Mucosa of descending colon (tissue), 3 donors: ENCODE data around the gene TSPAN11. TPM values are rescaled to one million over a fixed set of nuclear protein-coding genes. Genes with fewer than 3 reads are reported as not detected.

Experiments used
- ATAC-seq: fragments of 200-7000 bp; cut with Tn5 transposase; one replicate; pipeline ENCODE4 v1.9.1; 2020; ENCODE audit warnings: mild to moderate bottlenecking, moderate library complexity
- DNase-seq, 3 donors: peaks; one replicate each; pipeline ENCODE4 v3.0.0-alpha.2; 2020
- H3K36me3 ChIP-seq: fragments of 200-600 bp; one replicate; pipeline ENCODE4 v1.8.0; 2021; ENCODE audit warnings: low read depth, mild to moderate bottlenecking
- H3K4me1 ChIP-seq: fragments of 200-600 bp; one replicate; pipeline ENCODE4 v1.8.0; 2021; ENCODE audit warnings: low read depth, mild to moderate bottlenecking
- H3K4me3 ChIP-seq: fragments of 200-600 bp; one replicate; pipeline ENCODE4 v1.8.0; 2021; ENCODE audit warnings: mild to moderate bottlenecking
- H3K9me3 ChIP-seq: fragments of 200-600 bp; one replicate; pipeline ENCODE4 v1.8.0; 2021; ENCODE audit warnings: mild to moderate bottlenecking
- CTCF ChIP-seq: fragments of 200-600 bp; IDR thresholded peaks from one replicate; pipeline ENCODE4 v1.8.0; 2022; ENCODE audit warnings: antibody characterized with exemption, mild to moderate bottlenecking
- intact Hi-C, 2 donors: fragments of 100-400 bp; cut with DNase I in 1 of 2; cut with micrococcal nuclease in 1 of 2; formaldehyde crosslinking; loops; one replicate each; pipeline versions ENCODE4 v1.11.0 to v1.11.1; 2022; cut with DNase I, micrococcal nuclease
- total RNA-seq, 3 donors: library from RNA; stranded (reverse); fragmentation: NEBNext Ultra II Directional in 2 of 3; extraction: Animal tissue kit (Norgen Biotek cat#: 25700) in 2 of 3; gene quantifications; one replicate each; pipeline versions ENCODE4 v1.2.1 to v1.2.4, GENCODE V29; 2021 to 2023
- donor health status: DM: no; HTN: no; CAD: no; lungs with moderate emphysema.
- donor health status: DM: no; HTN: no; CAD: no.
- donor health status: DM: no; HTN: yes; CAD: no.

TSPAN11 gene
- total RNA-seq, 3 donors from 2014 or later, result 3.2 to 19.9 (median 4.2) TPM

DNA sequence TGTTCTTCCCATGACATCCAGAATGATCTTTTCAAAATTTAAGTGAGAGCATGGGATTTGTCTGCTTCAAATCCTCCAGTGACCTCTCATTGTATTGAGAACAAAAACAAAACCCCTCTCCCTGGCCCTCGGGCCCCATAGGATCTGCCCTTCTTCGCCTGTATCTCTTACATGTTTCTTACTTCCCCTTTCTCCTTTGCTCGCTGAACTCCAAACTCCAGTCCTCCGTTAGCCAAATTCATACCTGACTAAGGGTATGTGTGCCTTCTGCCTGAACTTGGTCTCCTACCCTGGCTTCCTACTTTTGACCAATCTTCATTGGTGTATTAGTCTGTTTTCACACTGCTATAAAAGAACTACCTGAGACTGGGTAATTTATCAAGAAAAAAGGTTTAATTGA, 13.2 kb upstream of the TSPAN11 start:
- intact Hi-C loops, result no loop called here
- H3K36me3 ChIP-seq, result no peaks in the 10 kb centered on the region
- no peak overlapping the region for H3K4me3 ChIP-seq
- no peak for DNase-seq
- no peaks in the 10 kb centered on the region for H3K4me1 ChIP-seq
- H3K9me3 ChIP-seq, result no peaks in the 10 kb centered on the region
- ATAC-seq, result no peak
- TF ChIP-seq CTCF, result no peak

- H3K9me3 ChIP-seq, result no peaks in the 10 kb centered on the region
- no peak for TF ChIP-seq CTCF
- ATAC-seq (no peak), DNase-seq (no peak)
- intact Hi-C loops, result no loop called here
- no peaks in the 10 kb centered on the region for H3K36me3 ChIP-seq
- no peaks in the 10 kb centered on the region for H3K4me1 ChIP-seq
- no peak overlapping the region for H3K4me3 ChIP-seq
Measured at GRCh38 chr12:30914986-30915591, 11.5 kb upstream of the TSPAN11 start.

DNA sequence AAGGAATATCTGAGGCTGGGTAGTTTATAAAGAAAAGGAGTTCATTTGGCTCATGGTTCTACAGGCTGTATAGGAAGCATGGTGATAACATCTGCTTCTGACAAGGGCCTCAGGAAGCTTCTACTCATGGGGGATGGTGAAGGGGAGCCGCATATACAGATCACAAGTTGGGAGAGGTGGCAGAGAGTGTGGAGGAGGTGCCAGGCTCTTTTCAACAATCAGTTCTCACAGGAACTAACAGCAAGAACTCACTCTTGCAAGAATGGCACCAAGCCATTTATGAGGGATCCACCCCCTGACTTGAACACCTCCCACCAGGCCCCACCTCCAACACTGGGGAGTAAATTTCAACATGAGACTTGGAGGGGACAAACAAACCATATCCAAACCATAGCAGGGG, 3.5 kb upstream of the TSPAN11 start:
- intact Hi-C loops, result no loop called here
- no peaks in the 10 kb centered on the region for H3K9me3 ChIP-seq
- DNase-seq (no peak), ATAC-seq (no peak)
- no peaks in the 10 kb centered on the region for H3K4me1 ChIP-seq
- no peak for TF ChIP-seq CTCF
- H3K36me3 ChIP-seq, result no peaks in the 10 kb centered on the region
- H3K4me3 ChIP-seq, result no peak overlapping the region

- Histone ChIP-seq H3K9me3 (no peaks in the 10 kb centered on the region), H3K36me3 (no peaks in the 10 kb centered on the region), H3K4me1 (no peaks in the 10 kb centered on the region), H3K4me3 (no peak overlapping the region)
- TF ChIP-seq CTCF, result no peak
- DNase-seq, result no peak
- no peak for ATAC-seq
- intact Hi-C loops, result no loop called here
Measured at GRCh38 chr12:30925607-30926242, 823 bp upstream of the TSPAN11 start.

- Histone ChIP-seq H3K36me3 (no peaks in the 10 kb centered on the region), H3K4me3 (no peak overlapping the region), H3K9me3 (no peaks in the 10 kb centered on the region), H3K4me1 (no peaks in the 10 kb centered on the region)
- intact Hi-C loops, result no loop called here
- no peak for DNase-seq
- no peak for ATAC-seq
- no peak for TF ChIP-seq CTCF
Measured at GRCh38 chr12:30927222-30927611, 669 bp downstream of the TSPAN11 start.
